ENCODE data around the gene NPAS2. TPM values are rescaled to one million over a fixed set of nuclear protein-coding genes. Genes with fewer than 3 reads are reported as not detected.

Gene NPAS2
- total RNA-seq, 2 donors from 2014 or later: 33.9 to 38.3 TPM

- H3K27ac ChIP-seq: no peak overlapping the region
- peaks cover 12% of the 10 kb centered on the region for H3K4me1 ChIP-seq
- H3K4me3 ChIP-seq: no peak overlapping the region
- DNase-seq: no peak
- H3K9me3 ChIP-seq: no peaks in the 10 kb centered on the region
- H3K36me3 ChIP-seq: no peaks in the 10 kb centered on the region
- no peak for TF ChIP-seq CTCF (IDR thresholded peaks at IDR 0.05)
- intact Hi-C loops (cut with DNase I): no loop called here
- no peaks in the 10 kb centered on the region for H3K27me3 ChIP-seq
- no peak overlapping the region for H3K9ac ChIP-seq (ENCODE audit: low read depth in 2 of 2, low read length in 2 of 2)
These were observed 37.5 kb upstream of the NPAS2 start for GRCh38 chr2:100782380-100782878.

GRCh38 chr2:100783987-100784386 lies 36.0 kb upstream of the NPAS2 start:
- no peaks in the 10 kb centered on the region for H3K36me3 ChIP-seq
- no peak overlapping the region for H3K9ac ChIP-seq (ENCODE audit: low read depth in 2 of 2, low read length in 2 of 2)
- no peak overlapping the region for H3K27ac ChIP-seq
- H3K4me3 ChIP-seq: no peak overlapping the region
- intact Hi-C loops (cut with DNase I): no loop called here
- no peaks in the 10 kb centered on the region for H3K27me3 ChIP-seq
- DNase-seq: no peak
- peaks cover 12% of the 10 kb centered on the region for H3K4me1 ChIP-seq
- H3K9me3 ChIP-seq: no peaks in the 10 kb centered on the region
- TF ChIP-seq CTCF (IDR thresholded peaks at IDR 0.05): no peak

GRCh38 chr2:100784681-100785080 lies 35.3 kb upstream of the NPAS2 start:
- TF ChIP-seq CTCF (IDR thresholded peaks at IDR 0.05): no peak
- H3K27ac ChIP-seq: no peak overlapping the region
- H3K27me3 ChIP-seq: no peaks in the 10 kb centered on the region
- H3K4me3 ChIP-seq: no peak overlapping the region
- DNase-seq: no peak
- H3K9me3 ChIP-seq: no peaks in the 10 kb centered on the region
- H3K36me3 ChIP-seq: no peaks in the 10 kb centered on the region
- no peak overlapping the region for H3K9ac ChIP-seq (ENCODE audit: low read depth in 2 of 2, low read length in 2 of 2)
- intact Hi-C loops (cut with DNase I): no loop called here
- H3K4me1 ChIP-seq: peaks cover 16% of the 10 kb centered on the region

GRCh38 chr2:100785626-100786296 lies 34.2 kb upstream of the NPAS2 start:
- TF ChIP-seq CTCF (IDR thresholded peaks at IDR 0.05): no peak
- Histone ChIP-seq H3K27me3 (no peaks in the 10 kb centered on the region), H3K36me3 (no peaks in the 10 kb centered on the region), H3K9me3 (no peaks in the 10 kb centered on the region), H3K9ac (ENCODE audit: low read depth in 2 of 2, low read length in 2 of 2) (no peak overlapping the region), H3K4me1 (peaks cover 16% of the 10 kb centered on the region), H3K27ac (peak overlapping the region; percentile 23), H3K4me3 (no peak overlapping the region)
- intact Hi-C loops (cut with DNase I): no loop called here
- DNase-seq: peak; percentile 47

GRCh38 chr2:100786297-100786658 lies 33.7 kb upstream of the NPAS2 start:
- no peak overlapping the region for H3K4me3 ChIP-seq
- no peaks in the 10 kb centered on the region for H3K36me3 ChIP-seq
- peaks cover 16% of the 10 kb centered on the region for H3K4me1 ChIP-seq
- H3K27ac ChIP-seq: peak overlapping the region; percentile 23
- intact Hi-C loops (cut with DNase I): no loop called here
- H3K27me3 ChIP-seq: no peaks in the 10 kb centered on the region
- H3K9ac ChIP-seq (ENCODE audit: low read depth in 2 of 2, low read length in 2 of 2): no peak overlapping the region
- DNase-seq: peak; percentile 38
- no peak for TF ChIP-seq CTCF (IDR thresholded peaks at IDR 0.05)
- no peaks in the 10 kb centered on the region for H3K9me3 ChIP-seq
